LNCaP clone FGC (cell line): ENCODE data around the gene BCKDK.
A peak's percentile ranks its signal among the peaks of the same experiment; 100 is the strongest.
"Not testable (repeated sequence)": the region's sequence is repeated elsewhere in the genome, so short reads cannot be mapped to it uniquely, and the experiment has no call there.

Source experiments
- DNase-seq: peaks from one replicate; pipeline ENCODE4 v3.0.0-alpha.2; 2011; ENCODE audit warnings: low read depth
- H3K4me3 ChIP-seq: 2 replicates; pipeline ENCODE4 v1.5.1; 2011; ENCODE audit warnings: mild to moderate bottlenecking, low read depth, low read length, control low read depth
- TF ChIP-seq, protein P1 (sequence below): IDR thresholded peaks from 2 replicates; pipeline ENCODE4 v1.5.1; 2012; ENCODE audit warnings: mild to moderate bottlenecking; ENCODE audit not compliant: control insufficient read depth, insufficient read depth; ENCODE audit errors: extremely low read depth

BCKDK gene

DNA sequence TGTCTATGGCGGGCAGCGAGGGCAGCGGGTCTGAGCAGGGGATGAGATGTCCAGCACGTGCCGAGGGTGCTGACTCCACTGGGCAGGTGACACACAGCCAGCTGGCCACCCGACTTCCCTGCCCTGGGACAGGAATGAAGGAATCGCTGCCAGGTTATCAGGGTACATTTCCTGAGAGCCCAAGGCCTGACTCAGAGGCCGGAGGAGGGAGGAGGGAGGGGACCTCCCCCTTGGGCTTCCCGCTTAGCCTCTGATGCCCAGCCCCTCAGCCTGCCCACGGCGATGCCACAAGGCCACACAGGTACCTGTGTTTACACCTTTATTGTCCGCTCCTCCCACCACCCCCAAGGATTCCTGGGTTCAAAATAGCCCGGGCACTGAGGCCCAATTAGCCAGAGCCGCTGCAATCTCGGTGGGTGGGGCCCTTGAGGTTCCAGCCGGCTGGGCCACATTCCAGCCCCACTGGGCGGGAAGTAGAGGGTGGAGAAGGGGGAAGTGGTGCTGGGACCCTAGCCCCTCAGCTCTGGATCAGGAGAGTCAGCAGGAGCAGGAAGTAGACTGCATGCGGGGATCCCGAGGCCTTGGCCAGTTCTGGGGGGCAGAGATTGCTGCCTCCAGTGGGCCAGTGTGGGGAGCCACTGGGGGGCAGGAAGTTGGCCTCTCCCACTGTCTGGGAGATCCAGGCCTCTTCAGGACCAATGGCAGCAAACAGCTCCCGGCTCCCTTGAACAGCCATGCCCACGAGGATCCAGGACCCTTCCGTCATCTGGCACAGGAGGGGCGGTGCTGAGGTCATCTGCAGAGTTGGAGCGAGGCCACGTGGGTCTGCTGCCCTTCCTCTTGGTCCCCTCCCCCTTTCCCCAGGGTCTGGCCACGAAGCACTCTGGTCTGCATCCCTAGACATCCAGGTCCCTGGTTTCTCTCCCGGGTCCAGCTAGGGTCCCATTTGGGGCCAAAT is 30.7 kb downstream of the BCKDK start:
- no peak for DNase-seq
- H3K4me3 ChIP-seq, result no peak overlapping the region
- TF ChIP-seq, protein P1, sequence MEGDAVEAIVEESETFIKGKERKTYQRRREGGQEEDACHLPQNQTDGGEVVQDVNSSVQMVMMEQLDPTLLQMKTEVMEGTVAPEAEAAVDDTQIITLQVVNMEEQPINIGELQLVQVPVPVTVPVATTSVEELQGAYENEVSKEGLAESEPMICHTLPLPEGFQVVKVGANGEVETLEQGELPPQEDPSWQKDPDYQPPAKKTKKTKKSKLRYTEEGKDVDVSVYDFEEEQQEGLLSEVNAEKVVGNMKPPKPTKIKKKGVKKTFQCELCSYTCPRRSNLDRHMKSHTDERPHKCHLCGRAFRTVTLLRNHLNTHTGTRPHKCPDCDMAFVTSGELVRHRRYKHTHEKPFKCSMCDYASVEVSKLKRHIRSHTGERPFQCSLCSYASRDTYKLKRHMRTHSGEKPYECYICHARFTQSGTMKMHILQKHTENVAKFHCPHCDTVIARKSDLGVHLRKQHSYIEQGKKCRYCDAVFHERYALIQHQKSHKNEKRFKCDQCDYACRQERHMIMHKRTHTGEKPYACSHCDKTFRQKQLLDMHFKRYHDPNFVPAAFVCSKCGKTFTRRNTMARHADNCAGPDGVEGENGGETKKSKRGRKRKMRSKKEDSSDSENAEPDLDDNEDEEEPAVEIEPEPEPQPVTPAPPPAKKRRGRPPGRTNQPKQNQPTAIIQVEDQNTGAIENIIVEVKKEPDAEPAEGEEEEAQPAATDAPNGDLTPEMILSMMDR, result no peak

GRCh38 chr16:31141071-31141469 is 32.9 kb downstream of the BCKDK start:
- DNase-seq, H3K4me3 ChIP-seq: not testable (repeated sequence)

GRCh38 chr16:31141489-31142108 is 33.4 kb downstream of the BCKDK start:
- peak overlapping the region; percentile 39 for H3K4me3 ChIP-seq
- no peak for DNase-seq
- TF ChIP-seq, protein P1, result no peak

DNA sequence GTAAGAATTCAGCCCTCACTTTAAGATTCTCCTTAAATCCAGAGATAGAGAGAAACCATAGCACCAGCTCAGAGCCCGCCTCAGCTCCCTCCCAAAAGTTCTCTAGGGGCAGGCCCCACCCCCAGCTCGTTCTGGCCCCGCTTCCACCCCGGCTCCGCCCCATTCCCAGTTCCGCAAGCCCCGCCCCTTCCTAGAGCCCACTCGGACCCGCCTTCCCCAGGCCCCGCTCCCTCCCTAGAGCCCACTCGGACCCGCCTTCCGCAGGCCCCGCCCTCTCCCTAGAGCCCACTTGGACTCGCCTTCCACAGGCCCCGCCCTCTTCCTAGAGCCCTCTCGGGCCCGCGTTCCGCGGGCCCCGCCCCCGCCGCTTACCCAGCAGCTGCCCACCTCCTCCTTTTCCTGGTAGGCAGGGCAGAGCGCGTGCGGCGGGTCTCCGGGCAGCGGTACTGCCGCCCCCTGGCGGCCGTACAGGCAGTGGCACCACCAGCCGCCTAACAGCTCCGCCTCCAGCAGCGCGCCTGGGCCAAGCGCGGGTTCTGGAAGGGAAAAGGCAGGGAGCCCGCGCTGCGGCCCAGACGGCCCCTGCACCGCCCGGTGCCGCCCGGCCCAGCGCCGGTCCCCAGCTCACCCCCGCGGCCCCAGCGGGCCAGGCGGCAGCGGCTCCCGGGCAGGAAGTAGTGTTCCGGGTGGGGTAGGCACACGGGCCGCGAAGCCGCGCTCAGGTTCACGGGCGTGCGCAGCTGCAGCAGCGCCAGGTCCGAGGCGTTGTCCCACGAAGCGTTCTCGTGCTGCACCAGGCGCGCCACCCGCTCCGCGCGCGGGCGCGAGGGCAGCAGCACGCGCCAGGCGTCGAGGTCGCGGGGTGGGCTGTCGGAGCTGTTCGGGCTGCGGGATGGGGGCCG is 34.2 kb downstream of the BCKDK start:
- peak; percentile 91 for DNase-seq
- TF ChIP-seq, protein P1, result peak; percentile 90
- H3K4me3 ChIP-seq, result peak overlapping the region; percentile 39

GRCh38 chr16:31143011-31143693 is 35.0 kb downstream of the BCKDK start:
- TF ChIP-seq, protein P1, result no peak
- DNase-seq, result no peak
- H3K4me3 ChIP-seq, result no peak overlapping the region; the same call in 1 of the 2 replicates

DNA sequence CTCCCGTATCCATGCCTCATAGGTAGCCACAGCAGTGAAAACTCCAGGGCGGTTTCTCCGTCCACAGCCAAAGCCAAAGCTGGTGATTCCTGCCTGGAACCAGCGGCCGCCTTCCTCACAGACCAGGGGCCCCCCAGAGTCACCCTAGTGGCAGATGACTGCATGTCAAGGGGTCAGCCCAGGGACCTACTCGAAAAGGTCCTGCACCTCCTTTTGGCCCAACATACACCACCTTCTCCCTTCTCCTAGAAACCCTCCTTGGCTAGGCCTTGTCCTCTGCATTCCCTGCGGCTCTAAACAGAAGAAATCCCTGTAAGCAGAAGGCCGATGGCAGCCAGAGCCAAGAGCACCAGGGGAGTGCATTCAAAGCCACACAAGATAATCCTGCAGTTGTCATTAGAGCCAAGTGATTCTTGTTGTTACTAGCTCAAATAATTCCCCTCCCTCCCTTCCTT is 35.5 kb downstream of the BCKDK start:
- no peak overlapping the region for H3K4me3 ChIP-seq
- TF ChIP-seq, protein P1, result no peak
- no peak for DNase-seq

- not testable (repeated sequence) for DNase-seq
Measured at GRCh38 chr16:31144418-31144817, 36.2 kb downstream of the BCKDK start.

More at GRCh38 chr16:31144418-31144817, 36.2 kb downstream of the BCKDK start:
- not testable (repeated sequence) for H3K4me3 ChIP-seq
